Liver (tissue), 9 donors: Measurements from ENCODE around the gene TEKTIP1. TPM values are rescaled to one million over a fixed set of nuclear protein-coding genes. Genes with fewer than 3 reads are reported as not detected.

Experiments used
- DNase-seq: peaks from one replicate; pipeline ENCODE4 v3.0.0-alpha.2; 2017; ENCODE audit warnings: low spot score
- H3K27ac ChIP-seq, 2 donors: one replicate each; pipeline ENCODE4 v1.7.0; 2013; ENCODE audit warnings: inconsistent platforms in 2 of 2, low read length in 2 of 2, control low read depth in 1 of 2, low read depth in 1 of 2, mild to moderate bottlenecking in 1 of 2
- H3K27me3 ChIP-seq, 4 donors: one replicate each; pipeline versions ENCODE4 v1.6.1 to v1.7.0; 2013; ENCODE audit warnings: low read length in 3 of 4, inconsistent platforms in 1 of 4, mild to moderate bottlenecking in 1 of 4, moderate library complexity in 1 of 4; ENCODE audit not compliant: control insufficient read depth in 4 of 4, insufficient read depth in 4 of 4
- H3K36me3 ChIP-seq, 4 donors: one replicate each; pipeline versions ENCODE4 v1.6.1 to v1.7.0; 2013; ENCODE audit warnings: low read length in 3 of 4, mild to moderate bottlenecking in 3 of 4, low read depth in 1 of 4, moderate library complexity in 1 of 4; ENCODE audit not compliant: control insufficient read depth in 4 of 4, insufficient read depth in 3 of 4
- H3K4me1 ChIP-seq, 4 donors: one replicate each; pipeline versions ENCODE4 v1.6.1 to v1.7.0; 2013; ENCODE audit warnings: low read length in 3 of 4, mild to moderate bottlenecking in 3 of 4, moderate library complexity in 1 of 4; ENCODE audit not compliant: control insufficient read depth in 4 of 4, insufficient read depth in 4 of 4
- H3K4me3 ChIP-seq, 3 donors: one replicate each; pipeline versions ENCODE4 v1.6.1 to v1.7.0; 2013; ENCODE audit warnings: low read length in 3 of 3, control low read depth in 1 of 3, low read depth in 1 of 3, mild to moderate bottlenecking in 1 of 3
- H3K9ac ChIP-seq, 2 donors: one replicate each; pipeline ENCODE4 v1.7.0; 2013; ENCODE audit warnings: low read length in 2 of 2, mild to moderate bottlenecking in 2 of 2, moderate library complexity in 2 of 2, control low read depth in 1 of 2, low read depth in 1 of 2
- H3K9me3 ChIP-seq, 4 donors: one replicate each; pipeline versions ENCODE4 v1.6.1 to v1.7.0; 2013; ENCODE audit warnings: low read length in 3 of 4; ENCODE audit not compliant: control insufficient read depth in 4 of 4
- ATF3 ChIP-seq: IDR thresholded peaks from 2 replicates; pipeline ENCODE4 v1.6.1; 2016; ENCODE audit warnings: antibody characterized with exemption
- CTCF ChIP-seq: fragments of 150-350 bp; IDR thresholded peaks from 2 replicates; pipeline ENCODE4 v1.5.1; 2017; ENCODE audit warnings: improper control_type of control experiment, low read depth, low read length; ENCODE audit not compliant: missing input control
- EGR1 ChIP-seq, 2 donors: IDR thresholded peaks; 2 replicates each; pipeline ENCODE4 v1.6.1; 2016 to 2018; ENCODE audit warnings: antibody characterized with exemption in 2 of 2, low read depth in 2 of 2
- FOXA1 ChIP-seq: IDR thresholded peaks from 2 replicates; pipeline ENCODE4 v1.6.1; 2016; ENCODE audit warnings: antibody characterized with exemption
- FOXA2 ChIP-seq: IDR thresholded peaks from 2 replicates; pipeline ENCODE4 v1.6.1; 2016; ENCODE audit warnings: antibody characterized with exemption
- GABPA ChIP-seq, 2 donors: IDR thresholded peaks in 1 of 2; conservative IDR thresholded peaks in 1 of 2; 2 replicates each; pipeline ENCODE4 v1.6.1; 2016; ENCODE audit warnings: antibody characterized with exemption in 2 of 2, mild to moderate bottlenecking in 1 of 2, moderate library complexity in 1 of 2
- HNF4A ChIP-seq, 2 donors: conservative IDR thresholded peaks; 2 replicates each; pipeline ENCODE4 v1.6.1; 2016; ENCODE audit warnings: antibody characterized with exemption in 2 of 2, mild to moderate bottlenecking in 2 of 2
- HNF4G ChIP-seq: IDR thresholded peaks from 2 replicates; pipeline ENCODE4 v1.6.1; 2016; ENCODE audit warnings: antibody characterized with exemption
- JUND ChIP-seq, 2 donors: IDR thresholded peaks; 2 replicates each; pipeline ENCODE4 v1.6.1; 2016; ENCODE audit warnings: antibody characterized with exemption in 2 of 2
- MAX ChIP-seq: IDR thresholded peaks from 2 replicates; pipeline ENCODE4 v1.6.1; 2016; ENCODE audit warnings: antibody characterized with exemption
- NR2F2 ChIP-seq: IDR thresholded peaks from 2 replicates; pipeline ENCODE4 v1.6.1; 2016; ENCODE audit warnings: antibody characterized with exemption
- RAD21 ChIP-seq, 2 donors: IDR thresholded peaks; 2 replicates each; pipeline ENCODE4 v1.6.1; 2016; ENCODE audit warnings: antibody characterized with exemption in 2 of 2, mild to moderate bottlenecking in 2 of 2
- REST ChIP-seq: IDR thresholded peaks from 2 replicates; pipeline ENCODE4 v1.6.1; 2016; ENCODE audit warnings: antibody characterized with exemption, mild to moderate bottlenecking
- RXRA ChIP-seq, 2 donors: IDR thresholded peaks; 2 replicates each; pipeline ENCODE4 v1.6.1; 2017 to 2018; ENCODE audit warnings: antibody characterized with exemption in 2 of 2, mild to moderate bottlenecking in 1 of 2
- TAF1 ChIP-seq: conservative IDR thresholded peaks from 2 replicates; pipeline ENCODE4 v1.6.1; 2016; ENCODE audit warnings: antibody characterized with exemption, mild to moderate bottlenecking
- YY1 ChIP-seq: IDR thresholded peaks from 2 replicates; pipeline ENCODE4 v1.6.1; 2016; ENCODE audit warnings: antibody characterized with exemption, mild to moderate bottlenecking
- ZBTB33 ChIP-seq: IDR thresholded peaks from 2 replicates; pipeline ENCODE4 v1.6.1; 2016; ENCODE audit warnings: antibody characterized with exemption
- WGBS: extraction: QIAGEN DNeasy Blood & Tissue Kit; methylation state at CpG from one replicate; pipeline ENCODE4 v1.1.7; 2013; 5-methylcytosine and 5-hydroxymethylcytosine counted together
- polyA plus RNA-seq, 2 donors: library from polyadenylated mRNA; stranded (reverse) in 1 of 2; unstranded in 1 of 2; fragments of 200-250 nt in 1 of 2; fragments of >200 nt in 1 of 2; fragmentation: Nextera tagmentation in 1 of 2; extraction: Ambion mirVana in 1 of 2; gene quantifications; one replicate each; pipeline versions ENCODE4 v1.2.1 to v1.2.3, GENCODE V29; 2013 to 2015
- total RNA-seq, 2 donors: library from RNA; depleted of rRNA; stranded (reverse); fragments of >200 nt; gene quantifications; one replicate each; pipeline ENCODE4 v1.2.3, GENCODE V29; 2014
- donor health status: healthy.
- donor health status: healthy.
- donor health status: healthy.
- donor health status: healthy.
- donor health status: healthy.

Gene TEKTIP1
- total and polyA plus RNA-seq, 4 donors: 0.17 TPM; not detected in 3

GRCh38 chr19:3572855-3573161 is 33.8 kb downstream of the TEKTIP1 start, which contains the start of gene HMG20B:
HMG20B (plus strand) TSS chr19:3572944; CDS start chr19:3573310, 366 bp downstream.
- peaks cover 3 to 13% (median 9%) of the 10 kb centered on the region in 4 donors for H3K4me1 ChIP-seq
- peak within 1 kb of the TSS; percentile 2 to 71 for H3K9ac ChIP-seq
- no peaks in the 10 kb centered on the region for H3K27me3 ChIP-seq
- peaks cover 0 to 2% (median 0%) of the 10 kb centered on the region in 4 donors for H3K36me3 ChIP-seq
- TF ChIP-seq EGR1 (IDR thresholded peaks at IDR 0.05; ENCODE audit: low read depth in 2 of 2) (no peak), CTCF (no peak), ZBTB33 (no peak), HNF4G (no peak), MAX (no peak), RAD21 (IDR thresholded peaks at IDR 0.05) (no peak), FOXA1 (no peak), HNF4A (conservative IDR thresholded peaks at IDR 0.05) (no peak), REST (no peak), RXRA (IDR thresholded peaks at IDR 0.05) (no peak), JUND (IDR thresholded peaks at IDR 0.05) (no peak), GABPA (IDR thresholded peaks at IDR 0.05 in 1 of 2, conservative IDR thresholded peaks at IDR 0.05 in 1 of 2) (no peak), TAF1 (no peak), NR2F2 (no peak)
- H3K27ac ChIP-seq: peak within 1 kb of the TSS; percentile 28 to 35
- H3K9me3 ChIP-seq: no peaks in the 10 kb centered on the region
- WGBS: under 1% methylated on average over 30 of the region's 30 CpGs
- DNase-seq: no peak
- peak within 1 kb of the TSS; percentile 66 to 94 (median 80) for H3K4me3 ChIP-seq

- Histone ChIP-seq H3K4me3 (peak overlapping the region; percentile 66 to 94 (median 80)), H3K27me3 (no peaks in the 10 kb centered on the region), H3K4me1 (peaks cover 3 to 13% (median 9%) of the 10 kb centered on the region in 4 donors), H3K9ac (peak overlapping the region; percentile 2 to 71), H3K36me3 (peaks cover 0 to 2% (median 0%) of the 10 kb centered on the region in 4 donors), H3K27ac (peak overlapping the region; percentile 28 to 35), H3K9me3 (no peaks in the 10 kb centered on the region)
- WGBS: 3% methylated on average over 60 of the region's 60 CpGs
- no peak for DNase-seq
- TF ChIP-seq ATF3 (no peak), FOXA2 (no peak), FOXA1 (no peak), ZBTB33 (no peak), YY1 (no peak), CTCF (no peak), GABPA (IDR thresholded peaks at IDR 0.05 in 1 of 2, conservative IDR thresholded peaks at IDR 0.05 in 1 of 2) (no peak), NR2F2 (no peak), RXRA (IDR thresholded peaks at IDR 0.05) (no peak), EGR1 (IDR thresholded peaks at IDR 0.05; ENCODE audit: low read depth in 2 of 2) (no peak)
Measured at GRCh38 chr19:3573162-3573857, 34.3 kb downstream of the TEKTIP1 start.
